Vagina (tissue), 2 donors: ENCODE results near the gene OR7G1.

Experiments
- CTCF ChIP-seq, 3 experiments: fragments of 450-650 bp in 2 of 3; fragments of 200-600 bp in 1 of 3; sonication (generic) in 1 of 3; IDR thresholded peaks; one replicate each; pipeline ENCODE4 v1.5.1; 2017 to 2019; ENCODE audit warnings: antibody characterized with exemption in 3 of 3, mild to moderate bottlenecking in 2 of 3, moderate library complexity in 2 of 3
- POLR2A ChIP-seq, 2 donors: fragments of 450-650 bp; IDR thresholded peaks; one replicate each; pipeline ENCODE4 v1.6.1; 2017; ENCODE audit warnings: antibody characterized with exemption in 2 of 2, mild to moderate bottlenecking in 2 of 2, moderate library complexity in 2 of 2
- POLR2AphosphoS5 ChIP-seq, 2 donors: sonication (generic); formaldehyde crosslinking; IDR thresholded peaks; one replicate each; pipeline ENCODE4 v1.9.0; 2017; ENCODE audit warnings: antibody characterized with exemption in 2 of 2, mild to moderate bottlenecking in 2 of 2, low read depth in 1 of 2; ENCODE audit not compliant: insufficient read depth in 1 of 2

GRCh38 chr19:9126900-9127405, 11.4 kb upstream of the OR7G1 start, which contains the start of gene OR7G3:
- no peak for TF ChIP-seq POLR2A (IDR thresholded peaks at IDR 0.05)
- TF ChIP-seq POLR2AphosphoS5 (IDR thresholded peaks at IDR 0.05; ENCODE audit: insufficient read depth in 1 of 2, low read depth in 1 of 2) = no peak
- TF ChIP-seq CTCF (IDR thresholded peaks at IDR 0.05) = no peak
